ENCODE data around the gene TMEM223. TPM values are rescaled to one million over a fixed set of nuclear protein-coding genes. Genes with fewer than 3 reads are reported as not detected.
A peak's percentile ranks its signal among the peaks of the same experiment; 100 is the strongest.
"Not testable (repeated sequence)": the region's sequence is repeated elsewhere in the genome, so short reads cannot be mapped to it uniquely, and the experiment has no call there.

TMEM223 gene
- total and polyA plus RNA-seq, 2 experiments from 2014 or later: 31.4 to 32.0 TPM

GRCh38 chr11:62752994-62753735 is 38.6 kb downstream of the TMEM223 start:
- no peak for TF ChIP-seq EZH2phosphoT487 (IDR thresholded peaks at IDR 0.05; ENCODE audit: insufficient read depth, low read depth)
- TF ChIP-seq EZH2 (IDR thresholded peaks at IDR 0.05; ENCODE audit: insufficient read depth, poor library complexity, severe bottlenecking): no peak
- 68% methylated on average over 15 of the region's 15 CpGs for WGBS, 2 experiments (ENCODE audit: low coverage in 1 of 2, low lambda C conversion rate in 2 of 2, missing lambda C conversion rate in 2 of 2)
- no peaks in the 10 kb centered on the region for H3K4me1 ChIP-seq (ENCODE audit: insufficient read depth)
- in situ Hi-C loops (cut with MboI): no loop called here
- no peak for DNase-seq
- H3K36me3 ChIP-seq (ENCODE audit: low read depth): no peaks in the 10 kb centered on the region
- H3K4me2 ChIP-seq (ENCODE audit: unreplicated experiment): peak overlapping the region; percentile 76
- H2AFZ ChIP-seq: peak overlapping the region; percentile 95
- H3K9ac ChIP-seq: peak overlapping the region; percentile 87
- no peaks in the 10 kb centered on the region for H3K27me3 ChIP-seq (replicated peaks; ENCODE audit: insufficient read depth)
- peak overlapping the region; percentile 88 for H3K4me3 ChIP-seq
- no peaks in the 10 kb centered on the region for H3K9me3 ChIP-seq (ENCODE audit: low read depth)
- H3K27ac ChIP-seq: peak overlapping the region; percentile 84; the same call in 1 of the 2 replicates
- peaks cover 40% of the 10 kb centered on the region for H3K79me2 ChIP-seq (ENCODE audit: insufficient read depth)
- H3F3A ChIP-seq (ENCODE audit: insufficient read depth): peaks cover under 1% of the 10 kb centered on the region; the same call in 1 of the 2 replicates
- H3K9me2 ChIP-seq (ENCODE audit: insufficient read depth): no peaks in the 10 kb centered on the region
- no peaks in the 10 kb centered on the region for H4K20me1 ChIP-seq (ENCODE audit: insufficient read depth)

DNA sequence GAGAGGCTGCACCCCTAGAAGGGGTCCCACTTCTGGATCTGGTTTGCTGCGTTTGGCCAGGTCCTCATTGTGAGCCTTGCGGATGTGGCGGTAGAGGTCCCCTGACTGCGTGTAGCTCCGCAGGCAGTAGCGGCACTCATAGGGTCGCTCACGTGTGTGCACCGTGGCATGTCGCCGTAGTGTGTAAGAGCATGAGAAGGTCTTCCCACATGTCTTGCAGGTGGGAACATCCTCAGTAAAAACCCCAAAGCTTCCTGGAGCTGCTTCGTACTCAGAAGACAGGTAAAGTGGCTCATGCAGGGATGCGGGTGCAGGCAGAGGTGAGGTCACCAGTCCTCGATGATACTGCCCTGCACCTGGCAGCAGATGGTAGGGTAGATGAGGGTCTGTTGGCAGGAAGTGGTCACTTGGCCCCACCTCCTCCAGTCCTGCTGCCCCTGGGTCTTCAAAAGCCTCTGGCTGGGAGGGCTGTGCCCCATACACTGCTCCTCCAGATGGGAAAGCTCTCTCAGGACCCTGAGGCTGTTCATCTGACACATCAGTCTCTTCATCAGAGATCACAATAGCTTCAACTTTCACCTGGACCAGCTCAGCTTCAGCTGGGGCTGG is 39.5 kb downstream of the TMEM223 start:
- Histone ChIP-seq H3K4me2 (ENCODE audit: unreplicated experiment) (no peak overlapping the region), H3F3A (ENCODE audit: insufficient read depth) (peaks cover 5% of the 10 kb centered on the region; the same call in 1 of the 2 replicates), H3K9me2 (ENCODE audit: insufficient read depth) (no peaks in the 10 kb centered on the region), H3K27ac (no peak overlapping the region), H3K36me3 (ENCODE audit: low read depth) (no peaks in the 10 kb centered on the region), H4K20me1 (ENCODE audit: insufficient read depth) (no peaks in the 10 kb centered on the region), H2AFZ (no peak overlapping the region), H3K9ac (no peak overlapping the region), H3K79me2 (ENCODE audit: insufficient read depth) (peaks cover 40% of the 10 kb centered on the region), H3K4me1 (ENCODE audit: insufficient read depth) (no peaks in the 10 kb centered on the region), H3K4me3 (no peak overlapping the region), H3K9me3 (ENCODE audit: low read depth) (no peaks in the 10 kb centered on the region), H3K27me3 (replicated peaks; ENCODE audit: insufficient read depth) (no peaks in the 10 kb centered on the region)
- in situ Hi-C loops (cut with MboI): no loop called here
- DNase-seq: no peak
- 90 to 91% methylated on average over 14 of the region's 14 CpGs for WGBS, 2 experiments (ENCODE audit: low coverage in 1 of 2, low lambda C conversion rate in 2 of 2, missing lambda C conversion rate in 2 of 2)
- no peak for TF ChIP-seq EZH2phosphoT487 (IDR thresholded peaks at IDR 0.05; ENCODE audit: insufficient read depth, low read depth)

GRCh38 chr11:62749931-62750330 is 41.9 kb downstream of the TMEM223 start:
- H3K27me3 ChIP-seq (replicated peaks; ENCODE audit: insufficient read depth); H3F3A ChIP-seq (ENCODE audit: insufficient read depth); H3K4me3 ChIP-seq; H3K9me3 ChIP-seq (ENCODE audit: low read depth); H3K9ac ChIP-seq; H3K4me1 ChIP-seq (ENCODE audit: insufficient read depth); H4K20me1 ChIP-seq (ENCODE audit: insufficient read depth); in situ Hi-C loops (cut with MboI); DNase-seq; H3K9me2 ChIP-seq (ENCODE audit: insufficient read depth); H2AFZ ChIP-seq; H3K36me3 ChIP-seq (ENCODE audit: low read depth); H3K27ac ChIP-seq; H3K4me2 ChIP-seq (ENCODE audit: unreplicated experiment): not testable (repeated sequence)
- peaks cover 40% of the 10 kb centered on the region for H3K79me2 ChIP-seq (ENCODE audit: insufficient read depth)
- WGBS, 2 experiments (ENCODE audit: low coverage in 1 of 2, low lambda C conversion rate in 2 of 2, missing lambda C conversion rate in 2 of 2): 95 to 98% methylated on average over 5 of the region's 5 CpGs

- Histone ChIP-seq H3K27ac (no peak overlapping the region), H4K20me1 (ENCODE audit: insufficient read depth) (no peaks in the 10 kb centered on the region), H3K36me3 (ENCODE audit: low read depth) (no peaks in the 10 kb centered on the region), H3K4me1 (ENCODE audit: insufficient read depth) (no peaks in the 10 kb centered on the region), H3K27me3 (replicated peaks; ENCODE audit: insufficient read depth) (no peaks in the 10 kb centered on the region), H3F3A (ENCODE audit: insufficient read depth) (peaks cover 5% of the 10 kb centered on the region; the same call in 1 of the 2 replicates), H3K4me3 (no peak overlapping the region), H3K79me2 (ENCODE audit: insufficient read depth) (peaks cover 31% of the 10 kb centered on the region), H3K9me2 (ENCODE audit: insufficient read depth) (no peaks in the 10 kb centered on the region), H3K9me3 (ENCODE audit: low read depth) (no peaks in the 10 kb centered on the region), H2AFZ (no peak overlapping the region), H3K4me2 (ENCODE audit: unreplicated experiment) (no peak overlapping the region), H3K9ac (no peak overlapping the region)
- in situ Hi-C loops (cut with MboI): no loop called here
- DNase-seq: no peak
- 82 to 87% methylated on average over 9 of the region's 9 CpGs for WGBS, 2 experiments (ENCODE audit: low coverage in 1 of 2, low lambda C conversion rate in 2 of 2, missing lambda C conversion rate in 2 of 2)
- TF ChIP-seq EZH2 (IDR thresholded peaks at IDR 0.05; ENCODE audit: insufficient read depth, poor library complexity, severe bottlenecking) (no peak), EZH2phosphoT487 (IDR thresholded peaks at IDR 0.05; ENCODE audit: insufficient read depth, low read depth) (no peak)
Observed at GRCh38 chr11:62747475-62748160, 44.2 kb downstream of the TMEM223 start.

Small RNA genes within 50 kb of the gene (microRNA-seq; reads per million reads assigned to microRNA genes)
- gene MIR6514 (ENCODE audit: borderline number of aligned reads) (1.5 reads per million), gene MIR6748 (ENCODE audit: borderline number of aligned reads) (not detected)

Small RNA genes within 50 kb of the gene (small RNA-seq; reads per million reads assigned to genes)
- gene MIR6514 (ENCODE audit: low read depth, low replicate concordance) (not detected), gene RNU6-118P (ENCODE audit: low read depth, low replicate concordance) (not detected)

Other genes starting within 250 kb of the TMEM223 start
Only the 30 nearest of the 31 such genes appear.
- gene EEF1G, start 218.1 kb downstream of the TMEM223 start, total RNA-seq (2014; rRNA removed; shearing (Covaris generic)): 1,322 and 1,677 TPM in 2 replicates
- 533 and 544 TPM in 2 replicates for gene EEF1G, start 218.1 kb downstream of the TMEM223 start, polyA plus RNA-seq (2016; fragmentation: Nextera tagmentation; extraction: Ambion mirVana)
- 6.1 and 7.7 TPM in 2 replicates for gene TUT1, start 200.5 kb downstream of the TMEM223 start, total RNA-seq (2014; rRNA removed; shearing (Covaris generic))
- 11.1 and 12.1 TPM in 2 replicates for gene TUT1, start 200.5 kb downstream of the TMEM223 start, polyA plus RNA-seq (2016; fragmentation: Nextera tagmentation; extraction: Ambion mirVana)
- gene MTA2, start 190.1 kb downstream of the TMEM223 start, total RNA-seq (2014; rRNA removed; shearing (Covaris generic)): 98.8 and 114 TPM in 2 replicates
- gene MTA2, start 190.1 kb downstream of the TMEM223 start, polyA plus RNA-seq (2016; fragmentation: Nextera tagmentation; extraction: Ambion mirVana): 26.3 and 28.9 TPM in 2 replicates
- gene EML3, start 179.2 kb downstream of the TMEM223 start, total RNA-seq (2014; rRNA removed; shearing (Covaris generic)): 43.4 and 47.2 TPM in 2 replicates
- gene EML3, start 179.2 kb downstream of the TMEM223 start, polyA plus RNA-seq (2016; fragmentation: Nextera tagmentation; extraction: Ambion mirVana): 32.8 and 34.8 TPM in 2 replicates
- gene ROM1, start 178.7 kb downstream of the TMEM223 start, total RNA-seq (2014; rRNA removed; shearing (Covaris generic)): 3.4 and 6.5 TPM in 2 replicates
- gene ROM1, start 178.7 kb downstream of the TMEM223 start, polyA plus RNA-seq (2016; fragmentation: Nextera tagmentation; extraction: Ambion mirVana): 5.4 and 8.8 TPM in 2 replicates
- 32.1 and 35.6 TPM in 2 replicates for gene B3GAT3, start 170.0 kb downstream of the TMEM223 start, total RNA-seq (2014; rRNA removed; shearing (Covaris generic))
- gene B3GAT3, start 170.0 kb downstream of the TMEM223 start, polyA plus RNA-seq (2016; fragmentation: Nextera tagmentation; extraction: Ambion mirVana): 44.2 and 46.7 TPM in 2 replicates
- gene GANAB, start 145.4 kb downstream of the TMEM223 start, total RNA-seq (2014; rRNA removed; shearing (Covaris generic)): 307 and 312 TPM in 2 replicates
- 224 and 225 TPM in 2 replicates for gene GANAB, start 145.4 kb downstream of the TMEM223 start, polyA plus RNA-seq (2016; fragmentation: Nextera tagmentation; extraction: Ambion mirVana)
- 26.4 and 30.4 TPM in 2 replicates for gene INTS5, start 138.7 kb downstream of the TMEM223 start, total RNA-seq (2014; rRNA removed; shearing (Covaris generic))
- gene INTS5, start 138.7 kb downstream of the TMEM223 start, polyA plus RNA-seq (2016; fragmentation: Nextera tagmentation; extraction: Ambion mirVana): 17.1 and 18.9 TPM in 2 replicates
- gene C11orf98, start 126.8 kb downstream of the TMEM223 start, total RNA-seq (2014; rRNA removed; shearing (Covaris generic)): 16.6 and 24.2 TPM in 2 replicates
- 76.8 and 77.9 TPM in 2 replicates for gene C11orf98, start 126.8 kb downstream of the TMEM223 start, polyA plus RNA-seq (2016; fragmentation: Nextera tagmentation; extraction: Ambion mirVana)
- gene CSKMT, start 126.7 kb downstream of the TMEM223 start, total RNA-seq (2014; rRNA removed; shearing (Covaris generic)): 5.4 and 6.1 TPM in 2 replicates
- 2.9 and 3.6 TPM in 2 replicates for gene CSKMT, start 126.7 kb downstream of the TMEM223 start, polyA plus RNA-seq (2016; fragmentation: Nextera tagmentation; extraction: Ambion mirVana)
- gene UQCC3, start 120.3 kb downstream of the TMEM223 start, total RNA-seq (2014; rRNA removed; shearing (Covaris generic)): 2.3 and 5.9 TPM in 2 replicates
- 14.5 and 15.1 TPM in 2 replicates for gene UQCC3, start 120.3 kb downstream of the TMEM223 start, polyA plus RNA-seq (2016; fragmentation: Nextera tagmentation; extraction: Ambion mirVana)
- gene LBHD1, start 119.7 kb downstream of the TMEM223 start, total RNA-seq (2014; rRNA removed; shearing (Covaris generic)): 5.8 and 12.6 TPM in 2 replicates
- gene LBHD1, start 119.7 kb downstream of the TMEM223 start, polyA plus RNA-seq (2016; fragmentation: Nextera tagmentation; extraction: Ambion mirVana): 3.6 and 4.3 TPM in 2 replicates
- 131 and 135 TPM in 2 replicates for gene UBXN1, start 112.9 kb downstream of the TMEM223 start, total RNA-seq (2014; rRNA removed; shearing (Covaris generic))
- gene UBXN1, start 112.9 kb downstream of the TMEM223 start, polyA plus RNA-seq (2016; fragmentation: Nextera tagmentation; extraction: Ambion mirVana): 84.0 and 85.3 TPM in 2 replicates
- gene LRRN4CL, start 102.5 kb downstream of the TMEM223 start, total RNA-seq (2014; rRNA removed; shearing (Covaris generic)): 6.9 and 12.3 TPM in 2 replicates
- 2.1 and 2.3 TPM in 2 replicates for gene LRRN4CL, start 102.5 kb downstream of the TMEM223 start, polyA plus RNA-seq (2016; fragmentation: Nextera tagmentation; extraction: Ambion mirVana)
- gene BSCL2, start 84.6 kb downstream of the TMEM223 start, total RNA-seq (2014; rRNA removed; shearing (Covaris generic)): 51.0 and 63.5 TPM in 2 replicates
- 74.5 and 79.0 TPM in 2 replicates for gene BSCL2, start 84.6 kb downstream of the TMEM223 start, polyA plus RNA-seq (2016; fragmentation: Nextera tagmentation; extraction: Ambion mirVana)
- not detected in 2 replicates for gene GNG3, start 84.3 kb downstream of the TMEM223 start, total RNA-seq (2014; rRNA removed; shearing (Covaris generic))
- gene GNG3, start 84.3 kb downstream of the TMEM223 start, polyA plus RNA-seq (2016; fragmentation: Nextera tagmentation; extraction: Ambion mirVana): 0.29 TPM in 1 of 2 replicates, not detected in the other
- gene HNRNPUL2, start 64.5 kb downstream of the TMEM223 start, total RNA-seq (2014; rRNA removed; shearing (Covaris generic)): 2.9 and 5.0 TPM in 2 replicates
- 2.1 and 3.1 TPM in 2 replicates for gene HNRNPUL2, start 64.5 kb downstream of the TMEM223 start, polyA plus RNA-seq (2016; fragmentation: Nextera tagmentation; extraction: Ambion mirVana)
- gene TTC9C, start 63.5 kb downstream of the TMEM223 start, total RNA-seq (2014; rRNA removed; shearing (Covaris generic)): 28.9 and 54.6 TPM in 2 replicates
- 40.1 and 46.6 TPM in 2 replicates for gene TTC9C, start 63.5 kb downstream of the TMEM223 start, polyA plus RNA-seq (2016; fragmentation: Nextera tagmentation; extraction: Ambion mirVana)
- gene ZBTB3, start 37.8 kb downstream of the TMEM223 start, total RNA-seq (2014; rRNA removed; shearing (Covaris generic)): 6.6 and 8.0 TPM in 2 replicates
- gene ZBTB3, start 37.8 kb downstream of the TMEM223 start, polyA plus RNA-seq (2016; fragmentation: Nextera tagmentation; extraction: Ambion mirVana): 4.9 and 5.5 TPM in 2 replicates
- gene POLR2G, start 30.4 kb downstream of the TMEM223 start, total RNA-seq (2014; rRNA removed; shearing (Covaris generic)): 61.2 and 73.3 TPM in 2 replicates
- gene POLR2G, start 30.4 kb downstream of the TMEM223 start, polyA plus RNA-seq (2016; fragmentation: Nextera tagmentation; extraction: Ambion mirVana): 154 and 156 TPM in 2 replicates
- gene TAF6L, start 20.6 kb downstream of the TMEM223 start, total RNA-seq (2014; rRNA removed; shearing (Covaris generic)): 11.6 and 22.5 TPM in 2 replicates
- gene TAF6L, start 20.6 kb downstream of the TMEM223 start, polyA plus RNA-seq (2016; fragmentation: Nextera tagmentation; extraction: Ambion mirVana): 8.2 and 9.1 TPM in 2 replicates
- gene TMEM179B, start 4.6 kb downstream of the TMEM223 start, total RNA-seq (2014; rRNA removed; shearing (Covaris generic)): 73.3 and 151 TPM in 2 replicates
- 140 and 150 TPM in 2 replicates for gene TMEM179B, start 4.6 kb downstream of the TMEM223 start, polyA plus RNA-seq (2016; fragmentation: Nextera tagmentation; extraction: Ambion mirVana)
- 25.0 and 32.0 TPM in 2 replicates for gene NXF1, start 13.4 kb upstream of the TMEM223 start, total RNA-seq (2014; rRNA removed; shearing (Covaris generic))
- gene NXF1, start 13.4 kb upstream of the TMEM223 start, polyA plus RNA-seq (2016; fragmentation: Nextera tagmentation; extraction: Ambion mirVana): 51.1 and 53.3 TPM in 2 replicates
- 43.9 and 45.7 TPM in 2 replicates for gene STX5, start 40.0 kb upstream of the TMEM223 start, total RNA-seq (2014; rRNA removed; shearing (Covaris generic))
- 32.0 and 34.0 TPM in 2 replicates for gene STX5, start 40.0 kb upstream of the TMEM223 start, polyA plus RNA-seq (2016; fragmentation: Nextera tagmentation; extraction: Ambion mirVana)
- not detected in 2 replicates for gene TEX54, start 40.8 kb upstream of the TMEM223 start, total RNA-seq (2014; rRNA removed; shearing (Covaris generic))
- 0.44 TPM in 1 of 2 replicates, not detected in the other for gene TEX54, start 40.8 kb upstream of the TMEM223 start, polyA plus RNA-seq (2016; fragmentation: Nextera tagmentation; extraction: Ambion mirVana)
- 41.4 and 50.4 TPM in 2 replicates for gene WDR74, start 47.6 kb upstream of the TMEM223 start, total RNA-seq (2014; rRNA removed; shearing (Covaris generic))
- 33.6 and 34.3 TPM in 2 replicates for gene WDR74, start 47.6 kb upstream of the TMEM223 start, polyA plus RNA-seq (2016; fragmentation: Nextera tagmentation; extraction: Ambion mirVana)
- 290 and 301 TPM in 2 replicates for gene SLC3A2, start 88.9 kb upstream of the TMEM223 start, total RNA-seq (2014; rRNA removed; shearing (Covaris generic))
- 310 and 319 TPM in 2 replicates for gene SLC3A2, start 88.9 kb upstream of the TMEM223 start, polyA plus RNA-seq (2016; fragmentation: Nextera tagmentation; extraction: Ambion mirVana)
- not detected in 2 replicates for gene CHRM1, start 129.4 kb upstream of the TMEM223 start, total RNA-seq (2014; rRNA removed; shearing (Covaris generic))
- gene CHRM1, start 129.4 kb upstream of the TMEM223 start, polyA plus RNA-seq (2016; fragmentation: Nextera tagmentation; extraction: Ambion mirVana): not detected in 2 replicates
- not detected in 2 replicates for gene SLC22A6, start 193.0 kb upstream of the TMEM223 start, total RNA-seq (2014; rRNA removed; shearing (Covaris generic))
- gene SLC22A6, start 193.0 kb upstream of the TMEM223 start, polyA plus RNA-seq (2016; fragmentation: Nextera tagmentation; extraction: Ambion mirVana): not detected in 2 replicates
- not detected in 2 replicates for gene SLC22A8, start 223.8 kb upstream of the TMEM223 start, total RNA-seq (2014; rRNA removed; shearing (Covaris generic))
- not detected in 2 replicates for gene SLC22A8, start 223.8 kb upstream of the TMEM223 start, polyA plus RNA-seq (2016; fragmentation: Nextera tagmentation; extraction: Ambion mirVana)